ELR (cell line): ENCODE results near the gene BLACAT1.
"Not testable (repeated sequence)": the region's sequence is repeated elsewhere in the genome, so short reads cannot be mapped to it uniquely, and the experiment has no call there.

Experiments used
- DNase-seq: peaks from one replicate; pipeline ENCODE4 v3.0.0-alpha.2; 2015; ENCODE audit warnings: low read depth

The BLACAT1 gene

DNA sequence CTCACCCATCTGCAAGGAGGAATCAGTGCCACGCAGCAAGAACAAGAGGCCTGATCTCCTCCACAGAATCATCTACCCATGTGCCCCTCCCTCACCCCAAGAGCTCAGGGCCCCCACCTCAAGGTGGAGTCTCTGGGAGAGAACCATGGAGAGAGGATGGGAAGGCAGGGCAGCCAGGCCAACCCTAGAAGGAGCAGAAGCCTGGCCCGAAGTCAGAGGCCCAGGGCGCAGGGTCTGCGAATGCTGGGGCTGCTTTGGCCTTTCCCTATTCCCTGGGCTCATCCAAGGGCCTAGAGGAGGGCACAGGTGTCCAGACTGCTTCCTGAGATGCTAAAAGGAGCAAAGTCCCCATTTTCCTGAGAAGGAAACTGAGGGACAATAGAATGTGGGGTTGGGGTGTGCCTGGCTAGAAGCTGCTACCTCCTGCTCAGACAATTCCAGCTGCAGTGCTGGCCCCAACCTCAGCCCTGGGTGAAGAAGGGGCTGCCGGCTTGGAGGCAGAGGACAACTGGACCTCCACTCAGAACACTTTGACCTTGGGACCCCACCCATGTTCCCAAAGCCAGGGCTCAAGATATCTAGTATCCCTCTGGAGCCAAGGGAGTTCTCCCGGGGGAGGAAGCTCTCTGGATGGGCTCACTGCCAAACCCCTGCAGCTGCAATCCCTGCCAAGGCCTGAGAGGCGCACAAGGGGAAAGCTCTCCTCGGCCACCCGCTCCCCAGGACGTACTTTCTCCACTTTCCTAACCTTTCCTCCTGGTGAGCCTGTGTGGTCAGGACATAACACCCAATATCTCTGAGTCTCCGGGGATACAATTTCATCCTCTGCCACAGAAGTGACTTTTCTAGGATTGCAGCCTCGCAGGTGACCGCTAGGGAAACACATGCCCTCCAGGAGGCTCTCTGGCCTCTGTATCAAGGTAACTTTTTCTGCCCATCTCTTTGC lies 17.4 kb downstream of the BLACAT1 start:
- peak; percentile 78 for DNase-seq

DNA sequence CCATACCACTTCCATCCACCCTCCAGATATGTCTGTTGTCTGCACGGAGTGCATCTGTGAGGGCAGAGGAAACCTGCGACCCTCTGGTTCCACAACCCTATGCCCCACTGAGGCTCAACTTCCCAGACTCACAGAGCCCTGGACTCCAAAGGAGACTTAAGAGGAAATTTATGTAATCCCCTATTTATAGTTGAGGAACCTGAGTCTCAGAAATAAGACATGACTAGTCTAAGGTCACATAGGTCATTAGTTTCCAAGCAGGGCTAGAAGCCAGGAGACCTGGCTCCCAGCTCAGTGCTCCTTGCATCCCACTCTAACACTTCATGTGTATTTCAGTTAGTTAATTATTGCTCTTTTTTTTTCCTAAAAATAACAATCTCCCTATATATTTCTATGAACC lies 18.3 kb downstream of the BLACAT1 start:
- no peak for DNase-seq

DNA sequence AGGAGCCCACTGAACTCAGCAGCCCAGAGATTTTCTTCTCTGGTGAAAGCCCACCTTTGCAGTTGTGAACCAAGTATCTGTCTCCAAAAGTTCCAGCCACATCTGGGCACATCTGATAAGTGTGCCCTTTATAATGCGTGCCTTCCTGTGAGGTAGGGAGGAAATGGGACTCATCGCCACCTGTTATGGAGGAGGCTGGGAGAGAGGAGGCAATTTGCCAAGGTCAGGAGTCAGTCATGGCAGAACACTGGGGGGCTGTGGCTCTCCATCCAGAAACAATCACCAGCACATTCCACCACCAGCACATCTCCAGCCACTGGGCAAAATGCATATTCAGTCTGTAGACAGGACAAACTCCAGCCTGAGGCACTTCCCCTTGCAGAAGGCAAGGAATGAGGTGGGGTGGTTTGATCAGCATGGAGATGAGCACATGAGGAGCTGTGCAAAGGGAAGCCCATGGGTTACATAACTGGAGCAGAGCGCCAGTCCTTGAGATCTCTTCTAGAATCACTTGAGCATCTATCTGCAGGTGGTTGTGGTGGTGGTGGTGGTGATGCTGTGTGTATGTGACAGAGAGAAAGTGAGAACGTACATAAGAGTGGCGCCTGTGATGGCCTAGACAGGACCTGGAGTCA lies 19.0 kb downstream of the BLACAT1 start:
- DNase-seq, result no peak

DNA sequence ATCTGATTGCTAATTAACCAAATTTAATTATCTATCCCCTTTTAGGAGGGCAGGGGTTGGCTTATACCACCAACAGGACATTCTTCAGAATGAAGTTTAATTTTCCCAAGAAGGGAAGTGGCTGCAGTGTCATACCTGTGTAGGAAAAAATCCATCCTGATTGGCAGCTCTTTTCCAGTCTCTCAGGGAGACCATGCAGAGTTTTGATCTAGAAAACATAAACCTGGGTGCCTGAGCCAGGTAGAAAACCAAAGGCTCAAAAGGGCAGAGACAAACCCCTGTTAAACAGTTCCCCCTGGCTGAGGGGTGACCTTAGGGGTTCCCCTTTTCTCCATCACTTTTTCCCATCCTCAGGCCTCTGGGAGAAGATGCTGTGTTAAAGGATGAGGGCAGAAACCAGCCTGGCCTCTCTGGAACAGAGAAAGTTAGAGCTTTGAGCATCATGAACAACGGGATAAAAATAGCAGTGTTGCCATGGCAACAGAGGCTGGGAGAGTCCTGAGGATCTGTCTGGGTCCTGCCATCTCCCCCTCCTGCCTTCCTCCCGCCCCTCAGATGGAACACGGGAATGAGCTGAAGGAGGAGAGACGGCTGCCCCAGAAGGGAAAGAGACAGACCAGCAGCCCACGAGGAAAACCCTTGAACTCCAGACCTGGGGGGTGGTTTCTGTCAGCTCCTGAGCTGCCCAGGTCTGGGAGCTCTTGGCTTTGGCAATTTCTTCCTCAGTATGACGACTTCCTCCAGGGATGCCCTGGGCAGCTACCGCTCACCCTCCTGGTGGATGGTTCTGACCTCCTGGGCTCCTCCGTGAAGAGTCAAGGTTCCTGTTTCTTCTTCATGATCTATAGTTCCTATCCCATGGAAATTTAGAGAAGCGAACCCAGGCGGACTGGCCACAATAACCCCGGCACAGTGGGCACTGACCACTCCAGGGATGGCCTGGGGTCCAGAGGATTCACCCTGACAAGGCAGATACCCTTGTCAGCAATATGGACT lies 20.0 kb downstream of the BLACAT1 start:
- no peak for DNase-seq

DNA sequence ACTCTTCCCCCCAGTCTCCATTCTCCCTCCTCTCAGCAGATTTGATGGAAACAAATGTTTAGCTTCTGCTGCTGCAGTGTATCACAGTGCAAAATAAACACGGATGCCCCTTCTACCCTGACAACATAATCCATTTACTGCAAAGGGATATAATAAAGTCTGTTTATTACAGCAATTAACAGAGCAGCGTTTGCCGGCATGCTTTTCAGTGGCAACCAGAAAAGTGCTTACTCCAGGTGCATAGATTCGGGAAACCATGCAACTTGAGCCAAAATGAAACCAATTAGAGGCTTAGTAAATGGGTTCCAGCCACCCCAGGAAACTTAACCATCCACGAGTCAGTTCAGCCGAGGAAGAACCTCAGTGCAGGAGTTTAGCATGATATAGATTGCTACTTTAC lies 21.1 kb downstream of the BLACAT1 start:
- DNase-seq, result no peak

DNA sequence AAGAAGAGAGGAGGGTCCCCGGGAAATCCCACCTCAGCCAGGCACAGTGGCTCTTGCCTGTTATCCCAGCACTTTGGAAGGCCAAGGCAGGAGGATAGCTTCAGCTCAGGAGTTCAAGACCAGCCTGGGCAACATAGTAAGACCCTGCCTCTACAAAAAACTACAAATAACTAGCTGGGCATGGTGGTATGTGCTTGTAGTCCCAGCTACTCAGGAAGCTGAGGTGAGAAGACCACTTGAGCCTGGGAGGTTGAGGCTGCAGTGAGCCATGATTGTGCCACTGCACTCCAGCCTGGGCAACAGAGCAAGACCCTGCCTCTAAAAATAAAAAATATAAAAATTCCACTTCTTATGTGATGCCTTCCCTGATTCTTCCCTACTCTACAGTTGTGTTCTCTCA lies 23.2 kb downstream of the BLACAT1 start:
- not testable (repeated sequence) for DNase-seq

DNA sequence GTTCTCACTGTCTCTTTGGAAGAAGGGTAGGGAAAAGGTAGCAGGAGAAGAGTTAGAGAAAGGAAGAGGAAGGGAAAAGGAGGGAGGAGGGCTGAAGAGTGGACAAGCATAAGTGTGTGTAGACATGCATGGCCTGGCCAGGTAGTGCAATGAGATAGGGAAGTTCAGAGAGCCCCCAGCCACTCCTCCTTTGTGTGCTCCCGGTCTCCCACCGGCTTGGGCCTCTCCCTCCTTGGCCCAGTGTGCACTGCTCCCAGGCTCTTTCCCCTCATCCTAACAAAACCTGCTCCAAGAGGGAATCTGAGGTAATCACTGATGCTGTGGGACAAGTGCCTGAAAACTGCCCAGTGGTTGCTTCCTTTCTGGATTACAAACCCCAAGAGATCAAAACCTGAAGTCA lies 23.7 kb downstream of the BLACAT1 start:
- no peak for DNase-seq

DNA sequence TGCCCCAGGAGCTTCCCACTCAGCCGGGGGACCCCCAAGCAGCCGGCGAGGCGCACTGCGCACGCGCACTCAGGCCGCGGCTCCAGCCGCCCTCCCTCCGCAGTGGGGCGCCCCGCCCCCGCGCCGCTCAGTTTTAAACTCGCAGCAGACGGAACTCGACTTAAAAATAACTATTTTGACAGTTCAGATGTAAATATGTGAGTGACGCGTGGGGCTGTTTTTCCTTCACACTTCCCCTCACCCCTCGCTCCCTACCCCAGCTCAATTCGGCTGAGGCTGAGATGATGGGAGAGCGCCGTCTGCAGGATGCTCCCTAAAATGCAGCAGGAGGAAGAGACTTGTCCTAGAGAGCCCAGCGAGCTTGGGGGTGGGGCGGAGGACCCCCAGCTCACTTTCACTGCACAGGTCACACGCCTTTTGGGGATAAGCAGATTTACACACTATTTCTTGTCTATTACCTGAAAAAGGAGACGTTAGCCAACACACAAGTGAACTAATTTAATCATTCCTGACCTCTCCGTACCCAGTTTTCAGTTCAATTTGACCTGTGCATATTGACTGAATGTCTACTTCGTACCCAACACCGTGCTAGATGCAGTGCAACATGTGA lies 25.0 kb downstream of the BLACAT1 start:
- DNase-seq, result peak; percentile 26

DNA sequence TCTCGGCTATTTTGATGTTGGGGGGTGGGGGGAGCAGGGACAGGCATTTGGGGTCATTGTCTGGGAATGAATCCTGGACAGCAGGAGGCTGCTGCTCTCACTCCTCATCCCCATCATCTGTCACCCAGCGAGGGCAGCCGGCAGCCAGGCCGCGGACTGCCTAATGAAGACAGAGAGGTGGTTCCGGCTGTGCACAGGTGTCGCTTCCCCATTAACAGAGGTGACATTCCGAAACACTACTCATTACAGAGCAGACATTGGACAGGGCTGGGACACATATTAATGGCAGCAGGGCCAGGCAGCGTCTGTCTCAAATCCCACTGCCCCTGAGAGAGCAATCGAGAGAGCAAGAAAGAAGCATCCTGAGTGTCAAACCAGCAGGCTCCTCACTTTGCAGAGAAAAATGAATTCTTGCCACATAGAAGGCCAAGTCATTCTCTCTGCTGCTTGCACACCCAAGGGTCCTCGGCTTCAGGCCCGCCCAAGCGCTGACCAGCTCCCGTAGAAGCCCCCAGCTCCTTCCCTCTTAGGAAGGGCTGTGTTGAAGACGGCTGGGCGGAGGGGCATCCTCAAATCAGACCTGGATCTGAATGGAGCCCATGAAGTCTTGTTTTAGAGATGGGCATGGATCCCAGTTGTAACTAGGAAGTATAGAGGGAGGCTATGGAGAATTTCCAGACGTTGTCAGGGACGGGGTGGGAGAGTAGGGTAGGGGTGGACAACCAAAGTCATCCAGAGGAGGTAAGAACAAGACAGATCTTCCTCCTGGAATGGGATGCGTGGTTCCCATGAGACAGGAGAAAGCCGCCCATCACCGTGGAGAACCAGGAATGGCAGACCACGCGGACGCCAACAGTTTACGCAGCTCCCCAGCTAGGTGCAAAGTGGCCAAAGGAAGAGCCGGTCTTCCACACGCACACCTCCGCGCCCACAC lies 25.8 kb downstream of the BLACAT1 start:
- DNase-seq, result no peak

DNA sequence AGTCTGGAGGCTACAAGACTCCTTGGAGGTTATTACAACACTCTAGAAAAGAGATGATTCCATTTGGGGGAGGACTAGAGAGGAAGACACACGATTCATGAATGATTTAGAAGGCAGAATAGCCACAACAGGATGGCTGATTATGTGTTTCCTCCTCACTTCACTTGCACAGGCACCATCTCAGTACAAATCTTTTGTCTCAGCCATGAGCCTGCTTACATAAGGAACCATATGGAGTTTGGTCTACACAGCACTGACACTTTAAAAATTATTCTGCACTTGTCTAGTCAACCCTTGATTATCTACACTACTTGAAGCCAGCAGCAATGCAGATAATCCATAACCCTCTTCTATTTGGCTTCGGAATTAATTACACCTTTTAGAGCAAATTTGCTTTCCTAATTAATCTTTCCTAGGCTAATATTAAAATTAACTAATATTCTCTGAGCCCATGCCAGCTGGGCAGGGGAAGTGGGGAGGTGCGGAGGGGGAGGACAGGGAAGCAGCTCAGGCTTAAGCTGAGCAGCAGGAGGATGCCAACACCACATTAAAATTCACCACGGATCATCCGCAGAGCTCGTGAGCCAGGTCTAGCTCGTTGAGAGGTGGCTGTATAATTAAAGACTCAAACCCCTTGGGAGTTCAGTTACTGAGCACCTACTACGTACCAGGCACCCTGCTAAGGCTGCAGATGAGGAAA lies 30.8 kb downstream of the BLACAT1 start:
- DNase-seq, result no peak

DNA sequence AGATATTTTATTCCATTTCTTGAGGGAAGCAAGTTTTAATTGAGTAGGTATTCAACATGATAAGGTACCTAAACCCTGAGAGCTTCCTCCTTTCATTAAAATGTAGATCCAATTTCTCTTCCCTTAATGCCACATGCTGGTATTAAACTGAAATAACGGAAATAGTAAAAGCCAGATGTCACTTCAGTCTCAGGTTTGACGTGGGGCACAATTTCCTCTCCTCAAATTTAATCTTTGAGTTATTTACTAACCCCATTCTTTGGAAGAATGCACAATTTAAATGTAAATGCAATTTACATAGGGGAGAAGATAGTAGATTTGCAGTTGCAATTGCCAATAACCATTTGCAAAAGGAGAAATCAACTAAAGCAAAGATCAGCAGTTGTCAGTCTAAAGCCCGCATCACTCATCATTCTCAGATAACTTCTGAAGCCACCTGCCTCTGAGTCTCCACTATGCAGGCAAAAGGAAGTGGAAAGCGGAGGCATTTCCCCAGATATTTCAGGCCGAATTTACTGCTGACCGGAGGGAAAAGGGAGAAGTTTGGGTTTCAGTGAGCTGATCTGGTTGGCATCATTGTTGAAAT lies 31.9 kb downstream of the BLACAT1 start:
- no peak for DNase-seq

DNA sequence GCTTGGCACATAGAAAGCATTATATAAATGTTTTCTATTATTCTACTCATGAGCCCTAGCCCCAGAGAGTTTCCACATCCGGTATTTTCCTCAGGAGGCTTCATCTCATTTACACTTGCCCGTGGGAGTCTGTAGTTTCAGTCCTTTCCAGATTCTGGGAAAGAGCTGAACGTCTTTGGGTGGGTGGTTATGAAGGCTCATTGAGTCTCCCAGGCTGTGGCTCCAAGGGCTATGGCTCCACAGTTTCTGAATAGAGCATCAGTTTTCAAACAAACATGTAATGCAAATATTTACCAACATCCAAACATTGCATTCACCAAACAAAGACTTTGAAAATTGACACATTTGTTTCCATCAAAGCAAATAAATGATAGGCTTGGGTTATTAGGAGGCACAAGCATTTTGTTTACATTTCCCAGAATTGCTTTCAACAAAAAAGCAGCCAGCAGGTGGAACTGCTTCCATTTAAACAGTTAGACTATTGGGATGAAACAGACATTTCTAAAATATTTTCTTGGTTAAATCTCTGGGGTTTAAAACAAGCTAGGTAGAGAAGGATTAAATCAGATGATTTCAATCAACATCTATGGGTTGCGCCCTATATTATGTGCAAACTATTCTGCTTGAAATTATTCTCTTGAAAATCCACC lies 32.7 kb downstream of the BLACAT1 start:
- DNase-seq, result no peak

DNA sequence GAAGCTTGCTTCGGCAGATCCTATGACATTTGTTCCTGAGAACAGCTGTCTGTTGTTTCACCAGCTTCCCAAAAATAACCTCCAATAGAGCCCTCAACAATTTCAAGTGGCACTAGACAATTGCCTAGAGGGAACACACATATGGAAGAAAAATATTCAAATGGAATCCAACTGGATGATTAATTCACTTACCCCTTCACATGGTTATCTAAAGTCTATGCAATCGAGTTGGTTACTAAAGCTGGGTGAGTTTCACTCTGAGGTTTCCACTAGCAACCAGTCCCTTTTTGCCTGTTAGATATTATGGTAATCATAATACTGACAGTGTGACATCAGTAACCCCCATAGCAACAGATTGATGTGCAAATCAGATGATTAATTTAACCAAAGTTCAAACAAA lies 34.0 kb downstream of the BLACAT1 start, which contains the start of gene LEMD1:
Gene LEMD1, minus strand, starts transcription at position 259 of the 400 bp plus-strand sequence. CDS start 1,520 bp downstream, outside the sequence.
- DNase-seq, result no peak

DNA sequence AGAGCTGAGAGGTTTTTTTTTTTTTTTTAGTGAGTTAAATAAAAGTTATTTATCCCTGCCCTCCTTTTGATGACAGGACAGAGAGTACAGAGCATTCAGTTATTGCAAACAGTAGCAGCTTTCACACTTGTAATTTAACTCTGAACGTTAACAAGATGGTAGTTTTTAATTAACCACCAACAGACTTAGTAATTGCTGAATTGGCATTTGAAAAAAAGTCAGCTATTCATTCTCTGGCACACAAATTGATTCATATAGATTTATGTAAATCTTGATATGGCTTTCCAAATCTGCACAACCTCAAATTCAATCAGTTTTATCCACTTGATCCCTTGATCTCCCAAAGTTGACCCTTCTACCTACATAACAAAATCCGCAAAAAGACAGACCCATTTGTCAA lies 34.9 kb downstream of the BLACAT1 start:
- DNase-seq, result no peak

DNA sequence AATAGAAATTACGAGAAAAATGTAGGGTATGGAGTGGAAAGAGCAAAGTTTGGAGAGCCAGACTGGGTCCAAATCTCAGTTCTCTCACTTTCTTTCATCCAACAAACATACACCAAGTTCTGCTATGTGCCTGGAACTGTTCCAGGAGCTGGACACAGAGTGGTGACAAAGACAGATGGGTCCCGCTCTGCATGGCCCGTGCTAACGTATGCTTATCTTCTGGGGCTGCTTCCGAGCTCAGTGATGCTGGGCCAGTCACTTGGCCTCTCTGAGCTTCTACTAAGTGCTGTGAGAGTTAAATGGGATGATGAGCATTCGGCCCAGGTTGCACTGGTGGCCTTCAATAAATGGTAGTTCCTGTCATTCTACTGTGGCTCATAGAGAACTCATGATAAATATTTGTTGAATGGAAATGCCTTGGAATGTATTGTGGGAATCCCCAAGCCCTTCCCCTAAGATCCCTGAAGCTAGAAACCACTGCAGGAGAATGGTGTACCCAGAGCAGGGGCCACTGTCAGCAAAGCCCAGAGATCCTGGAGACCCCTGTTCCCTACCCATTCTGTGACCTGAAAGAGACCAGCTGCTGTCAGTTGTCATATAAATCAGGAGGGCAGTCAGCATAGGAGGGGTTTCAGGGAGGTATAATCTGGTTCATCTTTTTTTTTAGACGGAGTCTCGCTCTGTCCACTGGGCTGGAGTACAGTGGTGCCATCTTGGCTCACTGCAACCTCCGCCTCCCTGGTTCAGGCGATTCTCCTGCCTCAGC lies 37.8 kb downstream of the BLACAT1 start:
- no peak for DNase-seq

DNA sequence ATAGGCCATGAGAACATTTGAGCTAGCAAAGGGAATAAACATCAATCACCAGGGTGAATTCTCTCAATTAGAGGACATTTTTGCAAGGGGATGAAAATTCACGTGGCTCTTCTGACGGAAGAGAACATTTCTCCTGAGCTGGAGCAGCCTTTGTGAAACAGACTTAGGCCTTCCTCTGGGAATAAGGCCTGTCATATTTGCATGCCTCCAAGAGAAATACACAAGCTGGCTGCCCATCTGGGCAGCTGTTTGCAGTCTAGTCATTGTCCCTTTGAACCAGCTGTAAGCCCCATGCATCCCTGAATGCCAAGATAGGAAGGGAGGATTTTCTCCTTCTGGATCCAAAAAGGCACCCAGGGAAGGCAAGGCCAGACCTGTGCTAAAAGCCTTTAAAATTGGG lies 39.5 kb downstream of the BLACAT1 start:
- no peak for DNase-seq

DNA sequence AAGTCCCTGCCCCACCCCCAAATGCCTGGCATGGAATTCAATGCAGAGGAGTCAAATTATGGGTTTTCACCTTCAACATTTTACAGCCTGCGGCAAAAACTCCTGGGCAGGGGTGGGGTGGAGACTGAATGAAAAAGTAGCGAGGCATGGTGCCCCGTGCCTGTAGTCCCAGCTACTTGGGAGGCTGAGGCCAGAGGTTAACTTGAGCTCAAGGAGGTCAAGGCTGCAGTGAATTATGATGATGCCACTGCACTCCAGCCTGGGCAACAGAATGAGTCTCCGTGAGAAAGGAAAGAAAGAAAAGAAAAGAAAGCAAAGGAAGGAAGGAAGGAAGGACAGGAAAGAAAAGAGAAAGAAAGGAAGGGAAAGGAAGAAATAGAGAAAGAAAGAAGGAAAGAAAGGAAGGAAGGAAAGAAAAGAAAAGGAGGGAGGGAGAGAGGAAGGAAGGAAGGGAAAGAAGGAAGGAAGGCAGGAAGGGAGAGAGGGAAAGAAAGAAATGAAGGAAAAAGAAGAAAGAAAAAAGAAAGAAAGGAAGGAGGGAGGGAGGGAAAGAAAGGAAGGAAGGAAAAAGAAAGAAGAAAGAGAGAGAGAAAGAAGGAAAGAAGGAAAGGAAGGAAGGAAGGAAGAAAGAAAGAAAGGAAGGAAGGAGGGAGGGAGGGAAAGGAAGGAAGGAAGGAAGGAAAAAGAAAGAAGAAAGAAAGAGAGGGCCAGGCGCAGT lies 45.1 kb downstream of the BLACAT1 start:
- DNase-seq, result no peak

DNA sequence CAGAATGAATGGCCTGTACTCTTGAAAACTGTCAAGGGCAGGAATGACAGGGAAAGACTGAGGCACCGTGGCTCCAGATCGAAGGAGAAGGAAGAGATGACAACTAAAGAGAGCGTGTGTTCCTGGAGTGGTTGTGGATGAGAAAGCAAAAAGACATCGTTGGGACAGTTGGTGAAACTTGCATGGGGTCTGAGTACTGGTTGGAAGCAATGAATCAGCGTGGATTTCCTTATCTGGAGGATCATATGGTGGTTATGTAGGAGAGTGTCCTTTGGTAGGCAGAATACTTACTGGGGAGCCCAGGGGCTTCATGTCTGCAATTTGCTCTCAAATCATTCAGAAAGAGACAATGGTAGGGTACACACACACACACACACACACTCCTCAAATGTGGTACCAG lies 47.9 kb downstream of the BLACAT1 start:
- DNase-seq, result no peak
